ENCODE measurements around the gene TMEM250.

TMEM250 gene

GRCh38 chr9:136090056-136090735, 28.5 kb downstream of the TMEM250 start:
- TF ChIP-seq, protein P1, sequence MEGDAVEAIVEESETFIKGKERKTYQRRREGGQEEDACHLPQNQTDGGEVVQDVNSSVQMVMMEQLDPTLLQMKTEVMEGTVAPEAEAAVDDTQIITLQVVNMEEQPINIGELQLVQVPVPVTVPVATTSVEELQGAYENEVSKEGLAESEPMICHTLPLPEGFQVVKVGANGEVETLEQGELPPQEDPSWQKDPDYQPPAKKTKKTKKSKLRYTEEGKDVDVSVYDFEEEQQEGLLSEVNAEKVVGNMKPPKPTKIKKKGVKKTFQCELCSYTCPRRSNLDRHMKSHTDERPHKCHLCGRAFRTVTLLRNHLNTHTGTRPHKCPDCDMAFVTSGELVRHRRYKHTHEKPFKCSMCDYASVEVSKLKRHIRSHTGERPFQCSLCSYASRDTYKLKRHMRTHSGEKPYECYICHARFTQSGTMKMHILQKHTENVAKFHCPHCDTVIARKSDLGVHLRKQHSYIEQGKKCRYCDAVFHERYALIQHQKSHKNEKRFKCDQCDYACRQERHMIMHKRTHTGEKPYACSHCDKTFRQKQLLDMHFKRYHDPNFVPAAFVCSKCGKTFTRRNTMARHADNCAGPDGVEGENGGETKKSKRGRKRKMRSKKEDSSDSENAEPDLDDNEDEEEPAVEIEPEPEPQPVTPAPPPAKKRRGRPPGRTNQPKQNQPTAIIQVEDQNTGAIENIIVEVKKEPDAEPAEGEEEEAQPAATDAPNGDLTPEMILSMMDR (IDR thresholded peaks at IDR 0.05; ENCODE audit: low read depth, low read length, missing control alignments) = no peak
- DNase-seq (ENCODE audit: low read depth) = no peak
- in situ Hi-C loops (cut with HindIII; ENCODE audit: low sequenced_read_pairs) = no loop called here
- no peak overlapping the region for H3K4me3 ChIP-seq (ENCODE audit: low read depth, low read length)

- no peak overlapping the region for H3K4me3 ChIP-seq (ENCODE audit: low read depth, low read length)
- DNase-seq (ENCODE audit: low read depth) = peak; percentile 26
- TF ChIP-seq, protein P1 (IDR thresholded peaks at IDR 0.05; ENCODE audit: low read depth, low read length, missing control alignments) = peak; percentile 28
Measured at GRCh38 chr9:136089697-136090045, 29.0 kb downstream of the TMEM250 start.

GRCh38 chr9:136088939-136089696, 29.6 kb downstream of the TMEM250 start:
- H3K4me3 ChIP-seq (ENCODE audit: low read depth, low read length) = no peak overlapping the region
- TF ChIP-seq, protein P1 (IDR thresholded peaks at IDR 0.05; ENCODE audit: low read depth, low read length, missing control alignments) = no peak
- DNase-seq (ENCODE audit: low read depth) = no peak
- in situ Hi-C loops (cut with HindIII; ENCODE audit: low sequenced_read_pairs) = no loop called here

More at GRCh38 chr9:136089697-136090045, 29.0 kb downstream of the TMEM250 start:
- in situ Hi-C loops (cut with HindIII; ENCODE audit: low sequenced_read_pairs) = no loop called here

- H3K4me3 ChIP-seq (ENCODE audit: low read depth, low read length) = no peak overlapping the region
- in situ Hi-C loops (cut with HindIII; ENCODE audit: low sequenced_read_pairs) = no loop called here
- TF ChIP-seq, protein P1 (IDR thresholded peaks at IDR 0.05; ENCODE audit: low read depth, low read length, missing control alignments) = no peak
- no peak for DNase-seq (ENCODE audit: low read depth)
Measured at GRCh38 chr9:136088481-136088938, 30.2 kb downstream of the TMEM250 start.

DNA sequence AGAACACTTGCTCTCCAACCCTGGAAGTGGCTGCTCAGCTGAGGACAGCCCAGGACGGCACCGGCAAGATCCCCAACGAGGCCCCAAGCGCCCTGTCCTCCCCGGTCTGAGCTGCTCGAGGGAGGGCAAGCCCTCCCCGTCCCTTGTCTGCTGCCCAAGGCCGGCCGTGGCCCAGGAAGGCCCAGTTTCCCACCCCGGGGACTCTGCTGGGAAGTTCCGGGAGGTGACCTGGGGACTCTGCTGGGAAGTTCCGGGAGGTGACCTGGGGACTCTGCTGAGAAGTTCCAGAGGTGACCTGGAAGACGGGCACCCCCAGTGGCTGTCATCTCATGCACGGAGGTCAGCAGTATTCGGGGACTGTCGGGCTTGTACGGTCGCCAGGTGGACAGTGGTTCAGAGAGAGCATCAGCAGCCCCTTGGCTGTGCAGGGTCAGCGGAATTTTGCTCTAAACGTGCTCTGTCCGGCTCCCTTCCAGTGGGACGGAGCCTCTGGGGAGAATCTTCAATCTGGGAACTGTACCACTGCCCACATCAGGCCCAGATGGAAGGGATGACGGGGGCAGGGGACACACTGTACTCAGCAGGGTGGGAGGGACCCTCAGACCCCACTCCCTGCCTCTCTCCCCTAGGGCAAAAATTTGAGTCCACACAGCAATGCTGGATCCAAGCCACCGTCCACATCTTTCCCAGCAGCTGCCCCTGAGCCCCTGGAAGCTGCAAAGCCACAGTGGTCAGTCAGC, 30.8 kb downstream of the TMEM250 start:
- in situ Hi-C loops (cut with HindIII; ENCODE audit: low sequenced_read_pairs) = no loop called here
- DNase-seq (ENCODE audit: low read depth) = no peak

More for the DNA sequence above, 30.8 kb downstream of the TMEM250 start:
- no peak overlapping the region for H3K4me3 ChIP-seq (ENCODE audit: low read depth, low read length)
- TF ChIP-seq, protein P1 (IDR thresholded peaks at IDR 0.05; ENCODE audit: low read depth, low read length, missing control alignments) = no peak
